Peyer's patch (tissue), 4 donors: ENCODE measurements around the gene SMG9.

Experiments
- CTCF ChIP-seq, 6 experiments: fragments of 450-650 bp in 4 of 6; fragments of 200-600 bp in 2 of 6; sonication (generic) in 1 of 6; IDR thresholded peaks; one replicate each; pipeline ENCODE4 v1.5.1; 2017 to 2019; ENCODE audit warnings: antibody characterized with exemption in 6 of 6, mild to moderate bottlenecking in 3 of 6, moderate library complexity in 1 of 6
- POLR2A ChIP-seq, 2 donors: fragments of 450-650 bp; IDR thresholded peaks; one replicate each; pipeline ENCODE4 v1.5.1; 2017; ENCODE audit warnings: antibody characterized with exemption in 2 of 2, mild to moderate bottlenecking in 2 of 2, moderate library complexity in 2 of 2

- TF ChIP-seq CTCF (IDR thresholded peaks at IDR 0.05) (peak in 2 of 6 experiments; percentile 12 to 30), POLR2A (IDR thresholded peaks at IDR 0.05) (peak; percentile 48 to 89)
Measured at GRCh38 chr19:43739439-43740235, 15.1 kb downstream of the SMG9 start.
